ENCODE results near the gene LRRFIP1. TPM values are rescaled to one million over a fixed set of nuclear protein-coding genes. Genes with fewer than 3 reads are reported as not detected.

The LRRFIP1 gene
- total and polyA plus RNA-seq, 10 of the 15 experiments (the other 5 are each of a cell fraction or from before 2014, with no cell fraction given), result 36.2 to 120 (median 74.3) TPM

- TF ChIP-seq, protein P1, sequence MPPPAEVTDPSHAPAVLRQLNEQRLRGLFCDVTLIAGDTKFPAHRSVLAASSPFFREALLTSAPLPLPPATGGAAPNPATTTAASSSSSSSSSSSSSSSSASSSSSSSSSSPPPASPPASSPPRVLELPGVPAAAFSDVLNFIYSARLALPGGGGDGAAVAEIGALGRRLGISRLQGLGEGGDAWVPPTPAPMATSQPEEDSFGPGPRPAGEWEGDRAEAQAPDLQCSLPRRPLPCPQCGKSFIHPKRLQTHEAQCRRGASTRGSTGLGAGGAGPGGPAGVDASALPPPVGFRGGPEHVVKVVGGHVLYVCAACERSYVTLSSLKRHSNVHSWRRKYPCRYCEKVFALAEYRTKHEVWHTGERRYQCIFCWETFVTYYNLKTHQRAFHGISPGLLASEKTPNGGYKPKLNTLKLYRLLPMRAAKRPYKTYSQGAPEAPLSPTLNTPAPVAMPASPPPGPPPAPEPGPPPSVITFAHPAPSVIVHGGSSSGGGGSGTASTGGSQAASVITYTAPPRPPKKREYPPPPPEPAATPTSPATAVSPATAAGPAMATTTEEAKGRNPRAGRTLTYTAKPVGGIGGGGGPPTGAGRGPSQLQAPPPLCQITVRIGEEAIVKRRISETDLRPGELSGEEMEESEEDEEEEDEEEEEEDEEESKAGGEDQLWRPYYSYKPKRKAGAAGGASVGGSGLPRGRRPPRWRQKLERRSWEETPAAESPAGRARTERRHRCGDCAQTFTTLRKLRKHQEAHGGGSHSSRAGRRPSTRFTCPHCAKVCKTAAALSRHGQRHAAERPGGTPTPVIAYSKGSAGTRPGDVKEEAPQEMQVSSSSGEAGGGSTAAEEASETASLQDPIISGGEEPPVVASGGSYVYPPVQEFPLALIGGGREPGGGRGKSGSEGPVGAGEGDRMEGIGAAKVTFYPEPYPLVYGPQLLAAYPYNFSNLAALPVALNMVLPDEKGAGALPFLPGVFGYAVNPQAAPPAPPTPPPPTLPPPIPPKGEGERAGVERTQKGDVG (CRISPR knock-in tag; IDR thresholded peaks at IDR 0.05), result no peak
- TF ChIP-seq CBX3 (IDR thresholded peaks at IDR 0.05; ENCODE audit: borderline replicate concordance, low read depth) (no peak), FOXK2 (IDR thresholded peaks at IDR 0.05) (no peak), MTA2 (IDR thresholded peaks at IDR 0.05; ENCODE audit: low read depth) (peak; percentile 41; the same call in 1 of the 2 replicates), RELB (IDR thresholded peaks at IDR 0.05; ENCODE audit: low read depth) (peak; percentile 90), RAD21 (IDR thresholded peaks at IDR 0.05; ENCODE audit: insufficient read depth, low read depth, low read length) (no peak), ESRRA (IDR thresholded peaks at IDR 0.05; ENCODE audit: low read length) (no peak), EGR1 (IDR thresholded peaks at IDR 0.05; ENCODE audit: borderline replicate concordance in 1 of 2, low read depth in 2 of 2, low read length in 2 of 2) (no peak), EP300 (IDR thresholded peaks at IDR 0.05; ENCODE audit: borderline replicate concordance in 1 of 2, control insufficient read depth in 1 of 2, low read depth in 2 of 2, low read length in 2 of 2) (peak in 1 of 2 experiments; percentile 15; a peak in 1 of 4 replicates), ZBED1 (IDR thresholded peaks at IDR 0.05; ENCODE audit: borderline replicate concordance) (no peak), CHD2 (IDR thresholded peaks at IDR 0.05; ENCODE audit: borderline replicate concordance, low read depth, low read length) (no peak), MYC (IDR thresholded peaks at IDR 0.05; ENCODE audit: insufficient read depth, insufficient read length, insufficient replicate concordance, low read length, severe bottlenecking) (no peak), ZNF687 (IDR thresholded peaks at IDR 0.05) (peak; percentile 86)
- TF ChIP-seq, protein P2, sequence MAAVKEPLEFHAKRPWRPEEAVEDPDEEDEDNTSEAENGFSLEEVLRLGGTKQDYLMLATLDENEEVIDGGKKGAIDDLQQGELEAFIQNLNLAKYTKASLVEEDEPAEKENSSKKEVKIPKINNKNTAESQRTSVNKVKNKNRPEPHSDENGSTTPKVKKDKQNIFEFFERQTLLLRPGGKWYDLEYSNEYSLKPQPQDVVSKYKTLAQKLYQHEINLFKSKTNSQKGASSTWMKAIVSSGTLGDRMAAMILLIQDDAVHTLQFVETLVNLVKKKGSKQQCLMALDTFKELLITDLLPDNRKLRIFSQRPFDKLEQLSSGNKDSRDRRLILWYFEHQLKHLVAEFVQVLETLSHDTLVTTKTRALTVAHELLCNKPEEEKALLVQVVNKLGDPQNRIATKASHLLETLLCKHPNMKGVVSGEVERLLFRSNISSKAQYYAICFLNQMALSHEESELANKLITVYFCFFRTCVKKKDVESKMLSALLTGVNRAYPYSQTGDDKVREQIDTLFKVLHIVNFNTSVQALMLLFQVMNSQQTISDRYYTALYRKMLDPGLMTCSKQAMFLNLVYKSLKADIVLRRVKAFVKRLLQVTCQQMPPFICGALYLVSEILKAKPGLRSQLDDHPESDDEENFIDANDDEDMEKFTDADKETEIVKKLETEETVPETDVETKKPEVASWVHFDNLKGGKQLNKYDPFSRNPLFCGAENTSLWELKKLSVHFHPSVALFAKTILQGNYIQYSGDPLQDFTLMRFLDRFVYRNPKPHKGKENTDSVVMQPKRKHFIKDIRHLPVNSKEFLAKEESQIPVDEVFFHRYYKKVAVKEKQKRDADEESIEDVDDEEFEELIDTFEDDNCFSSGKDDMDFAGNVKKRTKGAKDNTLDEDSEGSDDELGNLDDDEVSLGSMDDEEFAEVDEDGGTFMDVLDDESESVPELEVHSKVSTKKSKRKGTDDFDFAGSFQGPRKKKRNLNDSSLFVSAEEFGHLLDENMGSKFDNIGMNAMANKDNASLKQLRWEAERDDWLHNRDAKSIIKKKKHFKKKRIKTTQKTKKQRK (IDR thresholded peaks at IDR 0.05; ENCODE audit: low read depth, low read length), result no peak
- TF ChIP-seq, protein P3, sequence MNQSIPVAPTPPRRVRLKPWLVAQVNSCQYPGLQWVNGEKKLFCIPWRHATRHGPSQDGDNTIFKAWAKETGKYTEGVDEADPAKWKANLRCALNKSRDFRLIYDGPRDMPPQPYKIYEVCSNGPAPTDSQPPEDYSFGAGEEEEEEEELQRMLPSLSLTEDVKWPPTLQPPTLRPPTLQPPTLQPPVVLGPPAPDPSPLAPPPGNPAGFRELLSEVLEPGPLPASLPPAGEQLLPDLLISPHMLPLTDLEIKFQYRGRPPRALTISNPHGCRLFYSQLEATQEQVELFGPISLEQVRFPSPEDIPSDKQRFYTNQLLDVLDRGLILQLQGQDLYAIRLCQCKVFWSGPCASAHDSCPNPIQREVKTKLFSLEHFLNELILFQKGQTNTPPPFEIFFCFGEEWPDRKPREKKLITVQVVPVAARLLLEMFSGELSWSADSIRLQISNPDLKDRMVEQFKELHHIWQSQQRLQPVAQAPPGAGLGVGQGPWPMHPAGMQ (IDR thresholded peaks at IDR 0.05; ENCODE audit: borderline replicate concordance), result no peak
Observed at GRCh38 chr2:237700512-237701032, 73.2 kb downstream of the LRRFIP1 start (continued).

Measured in GM12878 (cell line).